Sigmoid colon (tissue), 3 donors: Measurements from ENCODE around the gene PPT2.

Source experiments
- POLR2A ChIP-seq, 2 donors: fragments of 450-650 bp; IDR thresholded peaks; one replicate each; pipeline ENCODE4 v1.6.1; 2016; ENCODE audit warnings: antibody characterized with exemption in 2 of 2, mild to moderate bottlenecking in 2 of 2, moderate library complexity in 2 of 2
- TF ChIP-seq, protein P1 (sequence below), 4 experiments: fragments of 450-650 bp in 3 of 4; fragments of 200-600 bp in 1 of 4; IDR thresholded peaks; one replicate each; pipeline ENCODE4 v1.5.1; 2016 to 2019; ENCODE audit warnings: antibody characterized with exemption in 4 of 4, mild to moderate bottlenecking in 3 of 4, moderate library complexity in 2 of 4

DNA sequence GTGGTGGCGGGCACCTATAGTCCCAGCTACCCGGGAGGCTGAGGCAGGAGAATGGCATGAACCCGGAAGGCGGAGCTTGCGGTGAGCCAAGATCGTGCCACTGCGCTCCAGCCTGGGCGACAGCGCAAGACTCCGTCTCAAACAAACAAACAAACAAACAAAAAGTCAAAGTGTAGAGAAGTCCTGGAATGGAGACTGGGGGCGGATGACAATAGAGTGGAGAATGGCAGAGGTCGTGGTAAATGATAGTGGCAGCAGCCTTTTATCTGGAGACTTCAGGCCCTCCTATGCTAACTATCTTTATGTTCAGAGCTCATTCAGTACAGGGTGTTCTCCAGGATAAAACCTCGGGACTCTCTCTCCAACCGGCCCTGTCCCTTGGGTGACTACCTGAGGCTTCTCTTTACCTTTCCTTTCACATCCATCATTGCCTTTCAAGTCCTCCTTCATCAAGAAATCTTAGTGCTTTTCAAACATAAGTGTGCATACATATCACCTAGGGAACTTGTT, 22.4 kb upstream of the PPT2 start:
- no peak for TF ChIP-seq POLR2A (IDR thresholded peaks at IDR 0.05)
- TF ChIP-seq, protein P1, sequence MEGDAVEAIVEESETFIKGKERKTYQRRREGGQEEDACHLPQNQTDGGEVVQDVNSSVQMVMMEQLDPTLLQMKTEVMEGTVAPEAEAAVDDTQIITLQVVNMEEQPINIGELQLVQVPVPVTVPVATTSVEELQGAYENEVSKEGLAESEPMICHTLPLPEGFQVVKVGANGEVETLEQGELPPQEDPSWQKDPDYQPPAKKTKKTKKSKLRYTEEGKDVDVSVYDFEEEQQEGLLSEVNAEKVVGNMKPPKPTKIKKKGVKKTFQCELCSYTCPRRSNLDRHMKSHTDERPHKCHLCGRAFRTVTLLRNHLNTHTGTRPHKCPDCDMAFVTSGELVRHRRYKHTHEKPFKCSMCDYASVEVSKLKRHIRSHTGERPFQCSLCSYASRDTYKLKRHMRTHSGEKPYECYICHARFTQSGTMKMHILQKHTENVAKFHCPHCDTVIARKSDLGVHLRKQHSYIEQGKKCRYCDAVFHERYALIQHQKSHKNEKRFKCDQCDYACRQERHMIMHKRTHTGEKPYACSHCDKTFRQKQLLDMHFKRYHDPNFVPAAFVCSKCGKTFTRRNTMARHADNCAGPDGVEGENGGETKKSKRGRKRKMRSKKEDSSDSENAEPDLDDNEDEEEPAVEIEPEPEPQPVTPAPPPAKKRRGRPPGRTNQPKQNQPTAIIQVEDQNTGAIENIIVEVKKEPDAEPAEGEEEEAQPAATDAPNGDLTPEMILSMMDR (IDR thresholded peaks at IDR 0.05) = no peak
